ENCODE results near the gene OR2AE1.

The OR2AE1 gene

GRCh38 chr7:99876933-99877332, at the start of gene OR2AE1:
OR2AE1 (minus strand) TSS chr7:99877033; CDS start chr7:99877033, 0 bp downstream.
- Histone ChIP-seq H3K36me3 (ENCODE audit: insufficient read depth, low read length) (no peaks in the 10 kb centered on the region), H3K9me3 (ENCODE audit: control insufficient read depth, insufficient read depth, low read length) (no peaks in the 10 kb centered on the region)

GRCh38 chr7:99926321-99926720, 49.5 kb upstream of the OR2AE1 start:
- no peaks in the 10 kb centered on the region for H3K36me3 ChIP-seq (ENCODE audit: insufficient read depth, low read length)
- no peak overlapping the region for H3K9ac ChIP-seq (ENCODE audit: low read depth, low read length)
- H3K9me3 ChIP-seq (ENCODE audit: control insufficient read depth, insufficient read depth, low read length) = peaks cover under 1% of the 10 kb centered on the region; the same call in 1 of the 2 replicates
- H3K4me1 ChIP-seq (ENCODE audit: insufficient read depth, low read length) = no peaks in the 10 kb centered on the region

More at GRCh38 chr7:99876933-99877332, at the start of gene OR2AE1:
- Histone ChIP-seq H3K4me1 (ENCODE audit: insufficient read depth, low read length) (no peaks in the 10 kb centered on the region), H3K9ac (ENCODE audit: low read depth, low read length) (no peak within 1 kb of the TSS)

GRCh38 chr7:99923200-99923599, 46.4 kb upstream of the OR2AE1 start:
- Histone ChIP-seq H3K4me1 (ENCODE audit: insufficient read depth, low read length) (no peaks in the 10 kb centered on the region), H3K36me3 (ENCODE audit: insufficient read depth, low read length) (no peaks in the 10 kb centered on the region), H3K9me3 (ENCODE audit: control insufficient read depth, insufficient read depth, low read length) (peaks cover 8% of the 10 kb centered on the region; the same call in 1 of the 2 replicates), H3K9ac (ENCODE audit: low read depth, low read length) (no peak overlapping the region)

- no peak overlapping the region for H3K9ac ChIP-seq (ENCODE audit: low read depth, low read length)
- H3K36me3 ChIP-seq (ENCODE audit: insufficient read depth, low read length) = no peaks in the 10 kb centered on the region
- H3K9me3 ChIP-seq (ENCODE audit: control insufficient read depth, insufficient read depth, low read length) = peaks cover 8% of the 10 kb centered on the region; the same call in 1 of the 2 replicates
- no peaks in the 10 kb centered on the region for H3K4me1 ChIP-seq (ENCODE audit: insufficient read depth, low read length)
Measured at GRCh38 chr7:99920149-99920548, 43.3 kb upstream of the OR2AE1 start.

- Histone ChIP-seq H3K9ac (ENCODE audit: low read depth, low read length) (no peak overlapping the region), H3K9me3 (ENCODE audit: control insufficient read depth, insufficient read depth, low read length) (peaks cover 8% of the 10 kb centered on the region; the same call in 1 of the 2 replicates), H3K4me1 (ENCODE audit: insufficient read depth, low read length) (no peaks in the 10 kb centered on the region), H3K36me3 (ENCODE audit: insufficient read depth, low read length) (no peaks in the 10 kb centered on the region)
Measured at GRCh38 chr7:99919814-99920112, 42.9 kb upstream of the OR2AE1 start.

GRCh38 chr7:99918959-99919813, 42.4 kb upstream of the OR2AE1 start, which contains the start of gene TRIM4:
TRIM4 (minus strand) TSS chr7:99919530; CDS start chr7:99919401, 129 bp downstream.
- Histone ChIP-seq H3K9ac (ENCODE audit: low read depth, low read length) (no peak within 1 kb of the TSS), H3K36me3 (ENCODE audit: insufficient read depth, low read length) (no peaks in the 10 kb centered on the region), H3K9me3 (ENCODE audit: control insufficient read depth, insufficient read depth, low read length) (peaks cover 8% of the 10 kb centered on the region; the same call in 1 of the 2 replicates)

GRCh38 chr7:99910976-99911375, 34.1 kb upstream of the OR2AE1 start:
- no peaks in the 10 kb centered on the region for H3K9me3 ChIP-seq (ENCODE audit: control insufficient read depth, insufficient read depth, low read length)
- H3K9ac ChIP-seq (ENCODE audit: low read depth, low read length) = no peak overlapping the region
- H3K4me1 ChIP-seq (ENCODE audit: insufficient read depth, low read length) = no peaks in the 10 kb centered on the region
- H3K36me3 ChIP-seq (ENCODE audit: insufficient read depth, low read length) = no peaks in the 10 kb centered on the region

More at GRCh38 chr7:99918959-99919813, 42.4 kb upstream of the OR2AE1 start, which contains the start of gene TRIM4:
- no peaks in the 10 kb centered on the region for H3K4me1 ChIP-seq (ENCODE audit: insufficient read depth, low read length)

GRCh38 chr7:99901581-99901980, 24.7 kb upstream of the OR2AE1 start:
- Histone ChIP-seq H3K4me1 (ENCODE audit: insufficient read depth, low read length) (no peaks in the 10 kb centered on the region), H3K36me3 (ENCODE audit: insufficient read depth, low read length) (no peaks in the 10 kb centered on the region), H3K9me3 (ENCODE audit: control insufficient read depth, insufficient read depth, low read length) (no peaks in the 10 kb centered on the region), H3K9ac (ENCODE audit: low read depth, low read length) (no peak overlapping the region)

- Histone ChIP-seq H3K36me3 (ENCODE audit: insufficient read depth, low read length) (no peaks in the 10 kb centered on the region), H3K4me1 (ENCODE audit: insufficient read depth, low read length) (no peaks in the 10 kb centered on the region), H3K9ac (ENCODE audit: low read depth, low read length) (no peak overlapping the region), H3K9me3 (ENCODE audit: control insufficient read depth, insufficient read depth, low read length) (no peaks in the 10 kb centered on the region)
Measured at GRCh38 chr7:99899830-99900519, 23.1 kb upstream of the OR2AE1 start.

- no peaks in the 10 kb centered on the region for H3K36me3 ChIP-seq (ENCODE audit: insufficient read depth, low read length)
- no peaks in the 10 kb centered on the region for H3K9me3 ChIP-seq (ENCODE audit: control insufficient read depth, insufficient read depth, low read length)
- H3K4me1 ChIP-seq (ENCODE audit: insufficient read depth, low read length) = no peaks in the 10 kb centered on the region
- H3K9ac ChIP-seq (ENCODE audit: low read depth, low read length) = no peak overlapping the region
Measured at GRCh38 chr7:99898836-99899235, 22.0 kb upstream of the OR2AE1 start.

GRCh38 chr7:99898023-99898357, 21.2 kb upstream of the OR2AE1 start:
- no peaks in the 10 kb centered on the region for H3K36me3 ChIP-seq (ENCODE audit: insufficient read depth, low read length)
- no peaks in the 10 kb centered on the region for H3K4me1 ChIP-seq (ENCODE audit: insufficient read depth, low read length)
- no peaks in the 10 kb centered on the region for H3K9me3 ChIP-seq (ENCODE audit: control insufficient read depth, insufficient read depth, low read length)
- no peak overlapping the region for H3K9ac ChIP-seq (ENCODE audit: low read depth, low read length)

GRCh38 chr7:99897322-99898022, 20.6 kb upstream of the OR2AE1 start:
- no peaks in the 10 kb centered on the region for H3K4me1 ChIP-seq (ENCODE audit: insufficient read depth, low read length)
- no peaks in the 10 kb centered on the region for H3K9me3 ChIP-seq (ENCODE audit: control insufficient read depth, insufficient read depth, low read length)
- H3K9ac ChIP-seq (ENCODE audit: low read depth, low read length) = no peak overlapping the region
- no peaks in the 10 kb centered on the region for H3K36me3 ChIP-seq (ENCODE audit: insufficient read depth, low read length)

GRCh38 chr7:99894738-99895137, 17.9 kb upstream of the OR2AE1 start:
- H3K4me1 ChIP-seq (ENCODE audit: insufficient read depth, low read length) = no peaks in the 10 kb centered on the region
- no peaks in the 10 kb centered on the region for H3K9me3 ChIP-seq (ENCODE audit: control insufficient read depth, insufficient read depth, low read length)
- no peak overlapping the region for H3K9ac ChIP-seq (ENCODE audit: low read depth, low read length)
- no peaks in the 10 kb centered on the region for H3K36me3 ChIP-seq (ENCODE audit: insufficient read depth, low read length)

GRCh38 chr7:99893280-99893679, 16.4 kb upstream of the OR2AE1 start:
- Histone ChIP-seq H3K36me3 (ENCODE audit: insufficient read depth, low read length) (no peaks in the 10 kb centered on the region), H3K4me1 (ENCODE audit: insufficient read depth, low read length) (no peaks in the 10 kb centered on the region), H3K9ac (ENCODE audit: low read depth, low read length) (no peak overlapping the region), H3K9me3 (ENCODE audit: control insufficient read depth, insufficient read depth, low read length) (0 out of 2 replicates have a peak, but pooled peaks cover 2% of the 10 kb centered on the region)

All from ES-I3 (cell line).